GM18858 (cell line): Measurements from ENCODE around the gene ACOT11.
"Not testable (repeated sequence)": the region's sequence is repeated elsewhere in the genome, so short reads cannot be mapped to it uniquely, and the experiment has no call there.

ENCODE experiments used
- ATAC-seq: cut with Tn5 transposase; IDR thresholded peaks from one replicate; pipeline ENCODE4 v1.9.1; 2021; ENCODE audit not compliant: unreplicated experiment

Gene ACOT11

DNA sequence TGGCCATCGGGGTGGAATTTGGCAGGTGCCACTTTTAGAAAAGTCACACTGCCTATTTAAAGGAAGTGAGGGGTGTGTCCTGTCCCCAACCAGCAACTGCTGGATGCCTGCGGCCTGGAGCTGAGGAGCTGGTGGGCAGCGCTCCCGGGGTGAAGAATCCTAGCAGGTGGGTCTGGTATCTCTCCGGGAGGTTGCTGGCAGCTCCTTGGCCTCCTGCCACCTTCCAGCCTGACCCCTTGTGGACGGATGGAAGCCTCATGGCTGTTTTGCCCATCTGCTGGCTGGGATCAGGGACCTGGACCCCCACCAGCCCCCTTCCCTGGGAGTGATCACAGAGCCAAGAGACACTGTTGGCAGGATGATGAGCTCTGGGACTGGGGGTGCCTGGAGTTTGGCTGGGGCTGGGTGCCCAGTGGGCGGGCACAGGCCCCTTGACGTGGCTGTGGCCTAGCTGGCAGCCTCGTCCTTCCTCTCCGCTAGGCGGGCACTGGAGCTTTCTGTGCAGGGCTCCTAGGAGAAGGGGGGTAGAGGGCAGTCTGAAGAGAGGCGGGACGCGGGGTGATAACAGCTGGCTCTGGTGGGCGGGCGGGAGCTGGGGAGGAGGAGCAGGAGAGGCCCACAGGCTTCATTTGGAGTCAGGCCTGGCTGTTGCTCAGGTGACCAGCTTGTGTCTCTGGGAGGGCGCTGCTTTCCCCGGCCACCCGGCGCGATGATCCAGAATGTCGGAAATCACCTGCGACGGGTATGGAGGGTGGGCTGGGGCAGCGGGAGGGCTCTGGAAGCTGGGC, at the start of gene ACOT11:
TSS of gene ACOT11 (plus strand) at position 628 of the 788 bp plus-strand sequence. CDS start at position 710, 82 bp downstream.
- ATAC-seq, result no peak

- ATAC-seq, result no peak
These were observed 49.5 kb upstream of the ACOT11 start for GRCh38 chr1:54498383-54499096.

- ATAC-seq, result no peak
These were observed 49.0 kb upstream of the ACOT11 start for GRCh38 chr1:54499097-54499359.

- no peak for ATAC-seq
These were observed 48.5 kb upstream of the ACOT11 start for GRCh38 chr1:54499360-54500106.

GRCh38 chr1:54500107-54500431, 48.0 kb upstream of the ACOT11 start:
- ATAC-seq, result no peak

DNA sequence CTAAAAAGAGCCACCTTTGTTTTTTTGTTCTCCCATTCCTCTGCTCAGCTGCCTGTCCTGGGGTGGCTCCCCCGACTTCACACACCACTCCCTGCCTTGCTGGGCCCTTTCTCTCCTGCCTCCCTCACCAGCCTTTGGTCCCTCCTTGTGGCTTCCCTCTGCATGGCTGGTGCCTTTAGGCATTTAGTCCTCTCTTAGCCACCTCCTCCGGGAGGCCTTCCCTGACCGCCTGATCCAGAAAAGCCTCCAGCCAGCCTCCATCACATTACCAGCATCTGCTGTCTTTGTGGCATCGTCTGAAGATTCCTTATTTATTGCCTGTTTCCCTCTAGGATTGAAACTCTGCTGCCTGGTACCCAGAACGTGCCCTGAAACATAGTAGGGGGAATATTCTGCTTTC, 46.2 kb upstream of the ACOT11 start:
- no peak for ATAC-seq

- ATAC-seq, result no peak
These were observed 45.7 kb upstream of the ACOT11 start for GRCh38 chr1:54502342-54502741.

DNA sequence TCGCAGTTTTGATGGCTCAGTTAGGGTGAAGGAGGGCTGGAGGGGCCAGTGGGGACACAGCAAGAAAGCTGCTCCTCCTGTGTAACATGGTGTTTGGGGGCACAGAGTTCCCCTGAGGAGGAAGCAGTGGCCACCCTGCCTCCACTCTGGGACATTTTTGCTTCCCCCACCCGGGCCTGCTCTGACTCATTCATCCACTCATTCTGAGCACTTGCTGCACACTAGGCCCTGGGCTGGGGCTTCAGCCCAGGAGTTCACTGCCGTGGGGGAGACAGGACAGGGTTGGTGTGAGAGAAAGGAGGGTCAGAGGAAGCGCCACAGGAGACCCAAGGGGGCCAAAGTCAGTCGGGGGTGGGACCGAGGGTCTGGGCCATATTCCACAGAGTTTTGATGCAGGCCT, 41.4 kb upstream of the ACOT11 start:
- ATAC-seq, result no peak

GRCh38 chr1:54507033-54507870, 40.8 kb upstream of the ACOT11 start:
- ATAC-seq, result no peak

- no peak for ATAC-seq
These were observed 37.2 kb upstream of the ACOT11 start for GRCh38 chr1:54510715-54511270.

DNA sequence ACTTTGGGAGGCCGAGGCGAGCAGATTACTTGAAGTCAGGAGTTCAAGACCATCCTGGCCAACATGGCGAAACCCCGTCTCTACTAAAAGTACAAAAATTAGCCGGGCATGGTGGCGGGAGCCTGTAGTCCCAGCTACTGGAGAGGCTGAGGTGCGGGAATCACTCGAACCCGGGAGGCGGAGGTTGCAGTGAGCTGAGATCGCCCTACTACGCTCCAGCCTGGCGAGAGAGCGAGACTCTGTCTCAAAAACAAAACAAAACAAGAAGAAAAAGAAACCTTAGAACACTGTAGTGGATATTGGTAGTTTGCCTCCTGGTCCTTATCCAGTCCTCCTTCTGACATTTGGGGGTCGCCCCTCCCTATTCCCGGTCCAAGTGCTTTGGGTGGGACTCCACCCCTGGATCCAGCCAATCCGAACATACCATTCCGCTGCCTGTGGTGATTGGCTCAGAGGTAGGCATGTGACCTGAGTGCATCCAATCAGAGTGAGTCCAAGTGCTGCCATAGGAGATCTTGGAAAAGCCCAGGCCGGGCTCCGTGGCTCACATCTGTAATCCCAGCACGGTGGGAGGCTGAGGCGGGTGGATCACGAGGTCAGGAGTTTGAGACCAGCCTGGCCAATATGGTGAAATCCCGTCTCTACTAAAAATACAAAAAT, 34.0 kb upstream of the ACOT11 start:
- ATAC-seq, result not testable (repeated sequence)

GRCh38 chr1:54516249-54516920, 31.6 kb upstream of the ACOT11 start:
- ATAC-seq, result no peak

GRCh38 chr1:54517496-54517895, 30.5 kb upstream of the ACOT11 start:
- ATAC-seq, result no peak

DNA sequence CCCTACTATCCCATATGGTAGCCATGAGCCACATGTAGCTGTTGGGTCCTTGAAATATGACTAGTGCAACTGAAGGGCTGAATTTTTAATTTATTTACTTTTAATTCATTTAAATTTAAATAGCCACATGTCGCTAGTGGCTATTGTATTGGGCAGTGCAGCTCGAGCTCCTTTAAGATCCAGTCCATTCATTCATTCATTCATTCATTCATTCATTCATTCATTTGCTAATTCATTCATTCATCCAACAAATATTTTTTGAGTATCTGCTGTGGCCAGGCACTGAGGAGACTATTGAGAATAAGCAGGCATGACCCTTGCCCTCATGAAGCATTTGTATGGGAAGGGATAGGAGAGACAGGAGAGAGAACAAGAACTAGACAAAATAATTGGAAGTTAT, 29.5 kb upstream of the ACOT11 start:
- no peak for ATAC-seq

DNA sequence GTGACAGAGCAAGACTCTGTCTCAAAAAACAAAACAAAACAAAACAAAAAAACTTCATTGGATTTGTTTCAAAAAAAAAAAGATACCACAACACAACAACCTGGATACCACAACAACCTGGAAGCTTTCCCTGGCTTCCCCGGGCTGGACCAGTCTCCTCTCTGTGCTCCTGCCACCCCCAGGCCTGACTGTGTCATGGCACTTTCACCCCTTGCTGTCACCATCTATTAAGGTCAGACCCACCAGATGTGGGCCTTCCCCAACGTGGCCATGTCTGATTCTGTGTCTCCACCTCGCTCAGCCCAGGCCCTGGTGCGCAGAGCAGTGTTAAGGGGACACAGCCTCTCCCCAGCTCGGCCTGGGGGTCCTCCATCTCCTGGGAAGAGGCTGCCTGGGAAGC, 28.3 kb upstream of the ACOT11 start:
- no peak for ATAC-seq

- ATAC-seq, result no peak
These were observed 27.3 kb upstream of the ACOT11 start for GRCh38 chr1:54520631-54521321.

DNA sequence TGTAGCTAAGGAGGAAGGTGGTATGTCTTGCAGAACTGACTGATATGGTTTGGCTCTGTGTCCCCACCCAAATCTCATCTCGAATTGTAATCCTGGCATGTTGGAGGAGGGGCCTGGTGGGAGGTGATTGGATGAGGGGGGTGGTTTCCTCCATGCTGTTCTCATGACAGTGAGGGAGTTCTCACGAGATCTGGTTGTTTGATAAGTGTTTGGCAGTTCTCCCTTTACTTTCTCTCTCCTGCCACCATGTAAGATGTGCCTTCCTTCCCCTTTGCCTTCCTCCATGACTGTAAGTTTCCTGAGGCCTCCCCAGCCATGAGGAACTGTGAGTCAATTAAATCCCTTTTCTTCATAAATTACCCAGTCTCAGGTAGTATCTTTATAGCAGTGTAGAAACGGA, 21.5 kb upstream of the ACOT11 start:
- ATAC-seq, result not testable (repeated sequence)

- ATAC-seq, result no peak
These were observed 19.4 kb upstream of the ACOT11 start for GRCh38 chr1:54528613-54529012.

DNA sequence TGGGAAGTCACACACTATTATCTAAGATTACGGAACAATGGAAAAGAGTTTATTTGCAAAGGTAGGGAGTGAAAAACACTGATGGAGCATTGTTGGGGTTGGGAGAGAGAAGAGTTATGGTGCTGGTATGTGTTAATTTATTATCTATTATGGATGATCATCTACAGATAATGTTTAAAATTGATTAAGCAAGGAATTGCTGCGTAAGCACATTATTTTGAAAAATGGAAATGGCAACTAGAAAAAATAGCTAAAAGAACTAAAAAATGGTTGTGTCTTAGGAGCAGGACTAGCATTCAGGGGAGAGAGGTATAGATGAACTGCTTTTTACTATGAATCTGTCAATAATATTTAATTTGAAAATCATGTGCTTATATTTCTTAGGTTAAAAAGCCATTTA, 16.0 kb upstream of the ACOT11 start:
- ATAC-seq, result no peak
